Adrenal gland (tissue), 12 donors: ENCODE measurements around the gene CC2D1A. TPM values are rescaled to one million over a fixed set of nuclear protein-coding genes. Genes with fewer than 3 reads are reported as not detected.

Source experiments
- DNase-seq, 7 donors: peaks; one replicate each; pipeline ENCODE4 v3.0.0-alpha.2; 2019 to 2020
- H3K27ac ChIP-seq, 5 donors: fragments of 200-600 bp; sonication (generic) in 4 of 5; 1 replicate in 3 of 5; 2 replicates in 2 of 5; pipeline versions ENCODE4 v1.5.1 to v1.8.0; 2016 to 2020; ENCODE audit warnings: mild to moderate bottlenecking in 1 of 5
- H3K27me3 ChIP-seq: fragments of 200-600 bp; 2 replicates; pipeline ENCODE4 v1.8.0; 2021
- H3K36me3 ChIP-seq, 2 donors: fragments of 200-600 bp; replicated peaks in 1 of 2; 1 replicate in 1 of 2; 2 replicates in 1 of 2; pipeline versions ENCODE4 v1.5.1 to v1.8.0; 2018 to 2022
- H3K4me1 ChIP-seq, 2 donors: fragments of 200-600 bp; replicated peaks in 1 of 2; 1 replicate in 1 of 2; 2 replicates in 1 of 2; pipeline versions ENCODE4 v1.5.1 to v1.8.0; 2018 to 2021
- H3K4me3 ChIP-seq, 4 donors: fragments of 200-600 bp; sonication (generic) in 3 of 4; one replicate each; pipeline ENCODE4 v1.5.1; 2016 to 2018
- H3K9me3 ChIP-seq, 3 donors: fragments of 200-600 bp; sonication (generic) in 1 of 3; replicated peaks in 1 of 3; 1 replicate in 2 of 3; 2 replicates in 1 of 3; pipeline versions ENCODE4 v1.5.1 to v1.8.0; 2016 to 2021
- POLR2A ChIP-seq, 2 donors: fragments of 450-650 bp; IDR thresholded peaks; one replicate each; pipeline ENCODE4 v1.6.1; 2017; ENCODE audit warnings: antibody characterized with exemption in 2 of 2, mild to moderate bottlenecking in 2 of 2, moderate library complexity in 1 of 2
- WGBS, 4 donors: extraction: QIAGEN DNeasy Blood & Tissue Kit in 2 of 4; methylation state at CpG; one replicate each; pipeline versions ENCODE4 v1.1.5 to v1.1.7; 2013 to 2017; 5-methylcytosine and 5-hydroxymethylcytosine counted together
- intact Hi-C, 2 donors: fragments of 100-400 bp; cut with DNase I; formaldehyde crosslinking; loops; one replicate each; pipeline versions ENCODE4 v1.14.1 to v1.15.0; 2022 to 2023
- polyA plus RNA-seq, 3 donors: library from polyadenylated mRNA; stranded (reverse); fragments of 200-250 nt in 2 of 3; fragments of 350-450 nt in 1 of 3; fragmentation: Illumina TruSeq in 1 of 3; extraction: RNeasy Lipid Tissue Mini Kit (QIAGEN cat#74804) in 1 of 3; gene quantifications; one replicate each; pipeline ENCODE4 v1.2.3, GENCODE V29; 2013 to 2014
- total RNA-seq, 9 donors: library from RNA; depleted of rRNA in 4 of 9; stranded (reverse); fragments of >200 nt in 4 of 9; fragments of 120-200 nt in 1 of 9; fragmentation: NEBNext Ultra II Directional in 1 of 9; extraction: Animal tissue kit (Norgen Biotek cat#: 25700) in 1 of 9; gene quantifications; one replicate each; pipeline versions ENCODE4 v1.1.0 to v1.2.4, GENCODE V29; 2013 to 2023
- TF ChIP-seq, protein P1 (sequence below), 6 experiments: fragments of 450-650 bp in 4 of 6; fragments of 200-600 bp in 2 of 6; sonication (generic) in 1 of 6; IDR thresholded peaks; 1 replicate in 5 of 6; 2 replicates in 1 of 6; pipeline versions ENCODE4 v1.5.1 to v1.8.0; 2016 to 2021; ENCODE audit warnings: antibody characterized with exemption in 6 of 6, mild to moderate bottlenecking in 2 of 6, moderate library complexity in 1 of 6
- donor health status: healthy with polysubstance abuse.
- donor health status: Bipolar disorder and iron deficiency.
- donor health status: DM: yes; HTN: yes; CAD: no.
- donor health status: DM: no; HTN: no; CAD: no.
- donor health status: DM: no; HTN: no; CAD: no.
- donor health status: DM: yes; HTN: yes; CAD: no.

Gene CC2D1A
- total and polyA plus RNA-seq, 12 donors: 9.0 to 125 (median 31.1) TPM

GRCh38 chr19:13913352-13913751 is 7.4 kb downstream of the CC2D1A start:
- DNase-seq: no peak
- peaks cover 0 to 50% of the 10 kb centered on the region in 2 donors for H3K36me3 ChIP-seq
- TF ChIP-seq, protein P1, sequence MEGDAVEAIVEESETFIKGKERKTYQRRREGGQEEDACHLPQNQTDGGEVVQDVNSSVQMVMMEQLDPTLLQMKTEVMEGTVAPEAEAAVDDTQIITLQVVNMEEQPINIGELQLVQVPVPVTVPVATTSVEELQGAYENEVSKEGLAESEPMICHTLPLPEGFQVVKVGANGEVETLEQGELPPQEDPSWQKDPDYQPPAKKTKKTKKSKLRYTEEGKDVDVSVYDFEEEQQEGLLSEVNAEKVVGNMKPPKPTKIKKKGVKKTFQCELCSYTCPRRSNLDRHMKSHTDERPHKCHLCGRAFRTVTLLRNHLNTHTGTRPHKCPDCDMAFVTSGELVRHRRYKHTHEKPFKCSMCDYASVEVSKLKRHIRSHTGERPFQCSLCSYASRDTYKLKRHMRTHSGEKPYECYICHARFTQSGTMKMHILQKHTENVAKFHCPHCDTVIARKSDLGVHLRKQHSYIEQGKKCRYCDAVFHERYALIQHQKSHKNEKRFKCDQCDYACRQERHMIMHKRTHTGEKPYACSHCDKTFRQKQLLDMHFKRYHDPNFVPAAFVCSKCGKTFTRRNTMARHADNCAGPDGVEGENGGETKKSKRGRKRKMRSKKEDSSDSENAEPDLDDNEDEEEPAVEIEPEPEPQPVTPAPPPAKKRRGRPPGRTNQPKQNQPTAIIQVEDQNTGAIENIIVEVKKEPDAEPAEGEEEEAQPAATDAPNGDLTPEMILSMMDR (IDR thresholded peaks at IDR 0.05): no peak
- TF ChIP-seq POLR2A (IDR thresholded peaks at IDR 0.05): no peak
- no peaks in the 10 kb centered on the region for H3K4me1 ChIP-seq
- H3K27me3 ChIP-seq: no peaks in the 10 kb centered on the region
- WGBS, 4 donors: 86 to 96% (median 93%) methylated on average over 11 to 17 of the region's 17 CpGs
- H3K4me3 ChIP-seq: no peak overlapping the region
- intact Hi-C loops: no loop called here
- no peak overlapping the region for H3K27ac ChIP-seq
- H3K9me3 ChIP-seq: no peaks in the 10 kb centered on the region

DNA sequence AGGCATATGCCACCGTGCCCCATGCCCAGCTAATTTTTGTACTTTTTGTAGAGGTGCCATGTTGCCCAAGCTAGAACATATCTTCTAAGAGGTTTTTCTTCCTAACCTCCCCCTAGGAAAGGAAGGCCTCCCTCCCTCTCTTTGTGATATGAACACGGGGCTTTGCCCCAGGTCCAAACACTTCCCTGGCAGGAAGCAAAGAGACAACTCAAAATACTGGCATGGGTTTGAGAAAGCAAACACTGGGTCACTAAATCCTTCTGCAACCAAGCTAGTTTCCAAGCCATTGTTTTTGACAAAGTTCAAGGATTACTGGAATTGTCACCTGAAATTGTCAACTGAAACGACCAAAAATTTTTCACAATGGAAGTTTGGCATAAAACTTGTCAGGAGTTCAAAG is 8.8 kb downstream of the CC2D1A start:
- H3K36me3 ChIP-seq: peaks cover 0 to 59% of the 10 kb centered on the region in 2 donors
- 84 to 94% (median 92%) methylated on average over 3 of the region's 3 CpGs for WGBS, 4 donors
- DNase-seq: no peak
- no peaks in the 10 kb centered on the region for H3K27me3 ChIP-seq
- TF ChIP-seq POLR2A (IDR thresholded peaks at IDR 0.05): no peak
- TF ChIP-seq, protein P1 (IDR thresholded peaks at IDR 0.05): no peak
- intact Hi-C loops: no loop called here
- H3K4me3 ChIP-seq: no peak overlapping the region
- no peaks in the 10 kb centered on the region for H3K4me1 ChIP-seq
- no peaks in the 10 kb centered on the region for H3K9me3 ChIP-seq
- no peak overlapping the region for H3K27ac ChIP-seq

DNA sequence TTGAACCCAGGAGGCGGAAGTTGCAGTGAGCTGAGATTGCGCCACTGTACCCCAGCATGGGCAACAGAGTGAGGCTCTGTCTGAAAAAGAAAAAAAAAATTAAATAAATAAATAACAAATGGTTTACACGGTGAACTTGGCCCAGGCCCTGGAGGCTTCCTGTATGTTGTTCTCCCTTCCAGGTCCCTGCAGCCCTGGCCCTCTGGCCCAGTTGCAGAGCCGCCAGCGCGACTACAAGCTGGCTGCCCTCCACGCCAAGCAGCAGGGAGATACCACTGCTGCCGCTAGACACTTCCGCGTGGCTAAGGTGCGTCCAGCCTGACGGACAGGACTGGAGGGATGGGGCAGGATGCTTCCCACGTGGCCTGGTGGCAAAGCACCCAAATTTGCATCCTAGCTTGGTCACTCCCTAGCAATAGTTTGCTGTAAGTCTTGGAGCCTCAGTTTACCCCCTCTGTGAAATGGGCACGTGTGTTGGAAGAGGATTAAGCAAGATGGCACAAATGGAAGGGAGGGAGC is 11.9 kb downstream of the CC2D1A start:
- Histone ChIP-seq H3K4me3 (no peak overlapping the region), H3K27me3 (no peaks in the 10 kb centered on the region), H3K9me3 (no peaks in the 10 kb centered on the region), H3K4me1 (no peaks in the 10 kb centered on the region), H3K27ac (no peak overlapping the region), H3K36me3 (peaks cover 0 to 66% of the 10 kb centered on the region in 2 donors)
- intact Hi-C loops: no loop called here
- DNase-seq: peak in 3 of 7 donors; percentile 32 to 57 (median 41)
- TF ChIP-seq POLR2A (IDR thresholded peaks at IDR 0.05): no peak
- TF ChIP-seq, protein P1 (IDR thresholded peaks at IDR 0.05): no peak
- WGBS, 4 donors: 67 to 85% (median 79%) methylated on average over 6 to 14 of the region's 14 CpGs

GRCh38 chr19:13918726-13919411 is 12.9 kb downstream of the CC2D1A start:
- H3K36me3 ChIP-seq: peaks cover 0 to 66% of the 10 kb centered on the region in 2 donors
- intact Hi-C loops: no loop called here
- no peak for TF ChIP-seq POLR2A (IDR thresholded peaks at IDR 0.05)
- TF ChIP-seq, protein P1 (IDR thresholded peaks at IDR 0.05): no peak
- H3K27me3 ChIP-seq: no peaks in the 10 kb centered on the region
- no peak for DNase-seq
- 90 to 95% (median 93%) methylated on average over 11 to 34 of the region's 34 CpGs for WGBS, 4 donors
- H3K4me3 ChIP-seq: no peak overlapping the region
- no peaks in the 10 kb centered on the region for H3K9me3 ChIP-seq
- no peaks in the 10 kb centered on the region for H3K4me1 ChIP-seq
- H3K27ac ChIP-seq: no peak overlapping the region
